Fibroblast of villous mesenchyme (primary cell): Measurements from ENCODE around the gene LSM3. TPM values are rescaled to one million over a fixed set of nuclear protein-coding genes. Genes with fewer than 3 reads are reported as not detected.

Source experiments
- DNase-seq: peaks from one replicate; pipeline ENCODE4 v3.0.0-alpha.2; 2010; ENCODE audit warnings: low read depth
- H3K4me3 ChIP-seq: 2 replicates; pipeline ENCODE4 v1.5.1; 2011; ENCODE audit warnings: low read depth, mild to moderate bottlenecking, low read length
- total RNA-seq: library from RNA; depleted of rRNA; stranded (reverse); fragments of >200 nt; gene quantifications from 2 replicates; pipeline ENCODE4 v1.2.3, GENCODE V29; 2012
- TF ChIP-seq, protein P1 (sequence below): IDR thresholded peaks from 2 replicates; pipeline ENCODE4 v1.5.1; 2012; ENCODE audit warnings: low read depth, mild to moderate bottlenecking, low read length; ENCODE audit not compliant: insufficient read depth

LSM3 gene
- total RNA-seq, 1 donor, result 7.3 TPM

DNA sequence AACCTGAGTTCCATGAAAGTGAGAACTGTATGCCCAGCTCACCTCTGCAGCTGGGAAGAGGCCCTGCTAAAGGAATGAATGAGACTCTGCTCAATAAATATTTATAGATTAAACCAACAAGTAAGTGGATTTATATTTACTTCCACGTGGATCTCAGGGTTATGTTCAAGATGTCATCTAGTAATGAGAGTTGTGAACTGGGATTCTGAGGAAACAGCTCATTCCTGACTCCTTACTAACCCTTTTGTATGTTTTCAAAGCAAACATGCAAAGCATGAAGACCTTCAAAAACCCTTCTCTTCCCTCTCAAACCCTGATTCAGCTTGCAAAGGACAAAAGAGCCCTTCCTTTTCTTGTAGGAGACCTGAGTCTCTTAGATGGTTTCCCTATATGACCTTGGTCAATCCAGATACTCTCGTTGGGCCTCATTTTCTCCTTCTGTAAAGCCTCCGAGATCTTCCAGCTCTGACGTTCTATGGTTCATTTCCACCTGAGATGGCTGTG lies 53.4 kb downstream of the LSM3 start:
- H3K4me3 ChIP-seq, result no peak overlapping the region
- peak; percentile 54 for DNase-seq
- TF ChIP-seq, protein P1, sequence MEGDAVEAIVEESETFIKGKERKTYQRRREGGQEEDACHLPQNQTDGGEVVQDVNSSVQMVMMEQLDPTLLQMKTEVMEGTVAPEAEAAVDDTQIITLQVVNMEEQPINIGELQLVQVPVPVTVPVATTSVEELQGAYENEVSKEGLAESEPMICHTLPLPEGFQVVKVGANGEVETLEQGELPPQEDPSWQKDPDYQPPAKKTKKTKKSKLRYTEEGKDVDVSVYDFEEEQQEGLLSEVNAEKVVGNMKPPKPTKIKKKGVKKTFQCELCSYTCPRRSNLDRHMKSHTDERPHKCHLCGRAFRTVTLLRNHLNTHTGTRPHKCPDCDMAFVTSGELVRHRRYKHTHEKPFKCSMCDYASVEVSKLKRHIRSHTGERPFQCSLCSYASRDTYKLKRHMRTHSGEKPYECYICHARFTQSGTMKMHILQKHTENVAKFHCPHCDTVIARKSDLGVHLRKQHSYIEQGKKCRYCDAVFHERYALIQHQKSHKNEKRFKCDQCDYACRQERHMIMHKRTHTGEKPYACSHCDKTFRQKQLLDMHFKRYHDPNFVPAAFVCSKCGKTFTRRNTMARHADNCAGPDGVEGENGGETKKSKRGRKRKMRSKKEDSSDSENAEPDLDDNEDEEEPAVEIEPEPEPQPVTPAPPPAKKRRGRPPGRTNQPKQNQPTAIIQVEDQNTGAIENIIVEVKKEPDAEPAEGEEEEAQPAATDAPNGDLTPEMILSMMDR, result no peak

DNA sequence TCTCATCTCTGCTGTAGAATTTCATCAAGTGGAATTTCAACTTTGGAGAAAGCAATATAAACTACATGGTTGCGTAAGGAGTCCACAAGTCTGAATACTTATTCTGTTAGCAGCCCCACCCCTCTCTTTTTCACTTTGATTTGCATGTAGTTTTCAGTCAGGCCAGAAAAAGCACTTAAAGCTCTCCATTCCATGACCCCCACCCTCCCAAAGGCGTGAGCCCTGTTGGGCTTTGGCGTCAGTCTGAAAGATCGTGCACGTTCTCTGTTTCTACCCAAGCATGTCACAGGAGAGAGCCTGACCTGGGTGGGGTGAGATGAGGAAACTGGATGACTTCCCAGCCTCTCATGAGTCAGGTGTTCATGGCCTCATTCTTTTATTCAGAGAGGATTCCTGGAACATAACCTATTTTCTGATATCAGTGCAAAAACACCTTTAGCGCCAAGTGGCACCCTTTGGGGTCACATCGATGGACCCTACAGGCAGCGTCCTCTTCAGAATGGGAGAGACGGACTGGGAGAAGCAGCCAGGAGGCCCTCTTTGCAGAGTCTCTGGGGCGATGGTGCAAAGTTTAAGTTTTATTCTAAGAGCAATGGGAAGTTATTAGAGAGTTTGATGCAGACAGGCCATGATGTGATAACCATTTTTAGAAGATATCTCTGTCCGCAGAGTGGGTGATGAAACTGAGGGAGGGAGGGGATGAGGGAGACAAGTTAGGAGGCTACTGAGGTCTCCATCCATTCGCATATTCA lies 55.8 kb downstream of the LSM3 start:
- H3K4me3 ChIP-seq, result no peak overlapping the region
- peak; percentile 74 for DNase-seq
- TF ChIP-seq, protein P1, result no peak

DNA sequence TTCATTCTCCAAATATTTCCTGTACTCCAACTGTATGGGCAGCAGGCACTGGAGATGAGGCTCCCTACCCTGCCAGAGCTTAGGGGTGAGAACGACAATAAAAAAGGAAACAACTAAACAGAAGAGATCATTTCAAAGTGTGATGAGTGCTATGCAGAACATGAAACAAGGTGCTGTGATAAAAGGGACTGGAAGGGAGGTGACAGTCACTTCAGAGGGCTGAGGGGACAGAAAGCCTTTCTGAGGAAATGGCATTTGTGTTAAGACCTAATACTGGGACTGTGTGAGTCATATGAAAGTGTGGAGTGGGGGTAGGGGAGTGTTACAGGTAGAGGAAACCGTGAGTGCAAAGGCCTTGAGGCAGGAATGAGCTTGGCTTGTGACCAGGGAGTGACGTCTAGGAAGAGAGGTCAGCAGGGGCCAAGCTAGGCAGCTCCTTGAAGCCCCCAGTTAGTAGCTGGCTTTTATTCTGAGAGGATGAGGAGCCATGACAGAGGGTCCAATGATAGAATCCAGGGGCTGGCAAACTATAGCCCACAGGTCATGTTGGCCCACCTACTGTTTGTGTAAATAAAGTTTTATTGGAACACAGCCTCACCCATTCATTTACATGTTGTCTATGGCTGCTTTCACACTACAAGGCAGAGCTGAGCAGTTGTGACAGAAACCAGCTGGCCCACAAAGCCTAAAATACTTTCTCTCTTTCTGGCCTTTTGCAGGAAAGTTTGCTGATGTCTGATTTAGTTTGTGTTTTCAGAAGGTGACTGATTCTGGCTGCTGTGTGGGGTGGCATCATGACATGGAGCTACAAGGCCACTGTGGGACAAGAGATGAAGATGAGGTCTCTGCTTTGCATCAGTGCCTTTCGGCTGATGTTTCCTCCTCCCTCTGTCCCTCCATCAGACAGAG lies 56.6 kb downstream of the LSM3 start:
- DNase-seq, result peak; percentile 54
- TF ChIP-seq, protein P1, result no peak
- H3K4me3 ChIP-seq, result no peak overlapping the region

DNA sequence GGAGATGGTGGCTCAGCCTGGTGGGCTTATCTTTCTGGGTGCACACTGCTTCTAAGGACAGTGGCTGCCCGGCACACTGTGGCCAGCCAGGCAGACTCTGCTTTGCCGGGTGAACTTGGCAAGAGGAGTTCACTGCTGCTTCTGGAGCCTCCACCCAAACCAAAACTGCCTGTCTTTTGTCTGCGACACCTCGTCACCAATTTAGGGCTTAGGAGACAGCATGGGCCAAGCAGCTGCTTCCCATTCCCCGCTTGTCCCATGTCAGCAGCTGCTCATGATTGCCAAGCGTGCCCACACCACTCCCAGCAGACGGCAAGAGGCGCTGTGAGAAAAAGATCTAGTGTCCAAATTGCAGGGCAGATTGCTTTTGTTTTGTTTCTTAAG lies 57.3 kb downstream of the LSM3 start:
- peak; percentile 61 for DNase-seq
- H3K4me3 ChIP-seq, result no peak overlapping the region
- TF ChIP-seq, protein P1, result no peak

DNA sequence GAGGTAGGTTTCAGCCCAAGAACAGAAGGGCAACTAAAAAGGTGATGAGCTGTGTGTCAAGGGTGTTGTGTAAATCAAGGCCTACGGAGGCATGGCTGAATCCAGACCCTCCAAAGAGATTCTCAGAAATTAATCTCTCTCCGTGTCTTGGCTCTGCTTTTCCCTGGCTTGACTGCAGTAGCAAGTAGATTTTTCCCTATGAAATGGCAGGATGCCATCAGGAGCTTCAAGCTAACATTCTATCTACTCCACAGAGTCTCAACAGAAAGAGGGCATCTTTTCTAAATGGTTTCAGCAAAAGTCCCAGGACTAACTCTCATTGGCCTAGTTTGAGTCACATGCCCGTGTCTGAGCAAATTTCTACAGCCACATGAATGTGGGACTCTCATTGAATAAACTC lies 58.3 kb downstream of the LSM3 start:
- DNase-seq, result no peak
- no peak overlapping the region for H3K4me3 ChIP-seq
- TF ChIP-seq, protein P1, result no peak

DNA sequence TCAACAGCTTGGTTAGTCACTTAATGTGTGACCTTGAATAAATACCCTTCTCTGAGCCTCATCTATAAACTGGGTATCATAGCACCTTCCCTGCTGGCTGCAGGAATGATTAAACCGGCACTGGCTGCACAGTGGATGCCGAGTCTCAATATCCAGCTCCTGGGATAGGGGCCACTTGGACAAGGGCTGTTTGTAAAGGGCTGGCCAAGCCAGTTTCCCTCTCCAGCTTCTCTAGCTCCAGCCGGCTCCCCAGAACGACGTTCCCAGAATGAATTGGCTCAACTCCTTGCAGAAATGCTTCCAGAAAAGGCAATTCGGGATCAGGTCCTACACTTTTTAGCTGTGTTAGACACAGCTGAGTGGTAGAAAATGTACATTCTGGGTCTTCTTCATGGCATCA lies 58.8 kb downstream of the LSM3 start:
- no peak overlapping the region for H3K4me3 ChIP-seq
- DNase-seq, result no peak
- TF ChIP-seq, protein P1, result no peak
